H1 (cell line): Measurements from ENCODE around the gene FUT6. TPM values are rescaled to one million over a fixed set of nuclear protein-coding genes. Genes with fewer than 3 reads are reported as not detected.
A peak's percentile ranks its signal among the peaks of the same experiment; 100 is the strongest.

Experiments
- CTCF ChIA-PET: fragments of 300-600 bp; sonication (Branson Sonifier 250); formaldehyde crosslinking; loops from one replicate; lab custom pipeline; 2021; ENCODE audit not compliant: partially characterized antibody; lab: Charles Lee
- POLR2A ChIA-PET: fragments of 300-600 bp; sonication (Branson Sonifier 250); formaldehyde crosslinking; loops from one replicate; lab custom pipeline; 2021; ENCODE audit warnings: inconsistent platforms; ENCODE audit not compliant: partially characterized antibody; lab: Charles Lee
- DNase-seq, 2 experiments: peaks; one replicate each; pipeline versions ENCODE4 v3.0.0 to v3.0.0-alpha.2; 2010 to 2022; ENCODE audit warnings: low spot score in 2 of 2, low read depth in 1 of 2, mixed read lengths in 1 of 2
- FAIRE-seq: peaks from 2 replicates; lab custom pipeline; 2011; peaks lifted over from hg19 to GRCh38; lab: Jason Lieb, UNC
- H2AFZ ChIP-seq: 2 replicates; pipeline ENCODE4 v1.8.1; 2012; ENCODE audit warnings: low read length, inconsistent platforms
- H2AK5ac ChIP-seq: 2 replicates; pipeline ENCODE4 v1.6.1; 2013; ENCODE audit warnings: low read depth, low read length
- H2BK120ac ChIP-seq: replicated peaks from 2 replicates; pipeline ENCODE3; 2013; ENCODE audit warnings: low read depth, low read length, inconsistent platforms
- H2BK12ac ChIP-seq: 2 replicates; pipeline ENCODE4 v1.6.1; 2013; ENCODE audit warnings: low read depth, low read length
- H2BK15ac ChIP-seq: 2 replicates; pipeline ENCODE4 v1.6.1; 2013; ENCODE audit warnings: low read length
- H2BK20ac ChIP-seq: 2 replicates; pipeline ENCODE4 v1.6.1; 2013; ENCODE audit warnings: low read length
- H2BK5ac ChIP-seq: 2 replicates; pipeline ENCODE4 v1.6.1; 2013; ENCODE audit warnings: low read depth, low read length
- H3K14ac ChIP-seq: 2 replicates; pipeline ENCODE4 v1.6.1; 2013; ENCODE audit warnings: inconsistent platforms; ENCODE audit not compliant: insufficient read length
- H3K18ac ChIP-seq: 2 replicates; pipeline ENCODE4 v1.6.1; 2013; ENCODE audit warnings: low read length; ENCODE audit errors: extremely low read depth
- H3K23ac ChIP-seq: 2 replicates; pipeline ENCODE4 v1.6.1; 2013; ENCODE audit warnings: inconsistent platforms; ENCODE audit not compliant: insufficient read length
- H3K23me2 ChIP-seq: 2 replicates; pipeline ENCODE4 v1.6.1; 2013; ENCODE audit warnings: low read depth, low read length
- H3K27ac ChIP-seq: 2 replicates; pipeline ENCODE4 v1.6.1; 2011; ENCODE audit warnings: low read depth, low read length, inconsistent platforms
- H3K27me3 ChIP-seq, 4 experiments: replicated peaks in 1 of 4; 1 replicate in 1 of 4; 2 replicates in 3 of 4; pipeline versions ENCODE4 v1.6.1 to v1.8.1; 2011 to 2013; ENCODE audit warnings: low read length in 3 of 4, mild to moderate bottlenecking in 3 of 4, inconsistent platforms in 2 of 4, mixed read lengths in 2 of 4, moderate library complexity in 1 of 4; ENCODE audit not compliant: control insufficient read depth in 3 of 4, insufficient read depth in 3 of 4; ENCODE audit errors: extremely low read depth in 1 of 4
- H3K36me3 ChIP-seq, 4 experiments: 2 replicates each; pipeline versions ENCODE4 v1.6.1 to v1.8.1; 2011 to 2013; ENCODE audit warnings: mild to moderate bottlenecking in 4 of 4, low read length in 3 of 4, moderate library complexity in 2 of 4, control low read depth in 1 of 4, inconsistent platforms in 1 of 4; ENCODE audit not compliant: insufficient read depth in 4 of 4, control insufficient read depth in 2 of 4
- H3K4ac ChIP-seq: replicated peaks from 2 replicates; pipeline ENCODE3; 2013; ENCODE audit warnings: low read length, low read depth, mixed read lengths, inconsistent platforms; ENCODE audit not compliant: insufficient read length
- H3K4me1 ChIP-seq, 4 experiments: replicated peaks in 1 of 4; 1 replicate in 1 of 4; 2 replicates in 3 of 4; pipeline versions ENCODE4 v1.6.1 to v1.8.1; 2011 to 2013; ENCODE audit warnings: low read length in 3 of 4, inconsistent platforms in 2 of 4, mixed read lengths in 1 of 4; ENCODE audit not compliant: insufficient read depth in 4 of 4, control insufficient read depth in 3 of 4
- H3K4me2 ChIP-seq, 2 experiments: 2 replicates each; pipeline versions ENCODE4 v1.6.1 to v1.8.1; 2011 to 2013; ENCODE audit warnings: low read depth in 2 of 2, low read length in 2 of 2, control low read depth in 1 of 2, inconsistent platforms in 1 of 2, mild to moderate bottlenecking in 1 of 2; ENCODE audit not compliant: insufficient read depth in 1 of 2
- H3K4me3 ChIP-seq, 4 experiments: fragments of 200-600, 300-600 bp in 1 of 4; sonication (generic), shearing (Covaris generic), sonication (Bioruptor Twin) in 1 of 4; 2 replicates each; pipeline versions ENCODE4 v1.5.1 to v1.8.1; 2011 to 2016; ENCODE audit warnings: low read length in 4 of 4, low read depth in 3 of 4, control low read depth in 2 of 4, inconsistent platforms in 2 of 4, mild to moderate bottlenecking in 2 of 4, mixed read lengths in 1 of 4, moderate library complexity in 1 of 4; ENCODE audit not compliant: insufficient read depth in 2 of 4; ENCODE audit errors: extremely low read depth in 1 of 4
- H3K56ac ChIP-seq: replicated peaks from 2 replicates; pipeline ENCODE3; 2013; ENCODE audit warnings: low read depth, mild to moderate bottlenecking, mixed read lengths, low read length, inconsistent platforms; ENCODE audit not compliant: insufficient read length
- H3K79me1 ChIP-seq: 2 replicates; pipeline ENCODE4 v1.6.1; 2013; ENCODE audit warnings: low read depth, low read length, control low read depth
- H3K79me2 ChIP-seq, 2 experiments: 2 replicates each; pipeline versions ENCODE4 v1.6.1 to v1.8.1; 2012 to 2013; ENCODE audit warnings: low read length in 2 of 2, mild to moderate bottlenecking in 2 of 2, inconsistent platforms in 1 of 2; ENCODE audit not compliant: insufficient read depth in 2 of 2, control insufficient read depth in 1 of 2
- H3K9ac ChIP-seq, 4 experiments: replicated peaks in 1 of 4; 1 replicate in 1 of 4; 2 replicates in 3 of 4; pipeline versions ENCODE4 v1.6.1 to v1.8.1; 2011 to 2013; ENCODE audit warnings: low read depth in 3 of 4, low read length in 3 of 4, control low read depth in 2 of 4, mild to moderate bottlenecking in 2 of 4, moderate library complexity in 2 of 4, inconsistent platforms in 1 of 4; ENCODE audit errors: extremely low read depth in 1 of 4
- H3K9me3 ChIP-seq, 2 experiments: 2 replicates each; pipeline versions ENCODE4 v1.6.1 to v1.8.1; 2012 to 2013; ENCODE audit warnings: mild to moderate bottlenecking in 2 of 2, moderate library complexity in 2 of 2, control low read depth in 1 of 2, inconsistent platforms in 1 of 2, low read depth in 1 of 2, low read length in 1 of 2, mixed read lengths in 1 of 2; ENCODE audit not compliant: insufficient read depth in 2 of 2
- H4K20me1 ChIP-seq, 2 experiments: replicated peaks in 1 of 2; 2 replicates each; pipeline versions ENCODE3 to v1.8.1; 2011 to 2013; ENCODE audit warnings: inconsistent platforms in 2 of 2, low read length in 2 of 2, mild to moderate bottlenecking in 1 of 2; ENCODE audit not compliant: insufficient read depth in 2 of 2, control insufficient read depth in 1 of 2
- H4K5ac ChIP-seq: 2 replicates; pipeline ENCODE4 v1.6.1; 2013; ENCODE audit warnings: low read length, low read depth, mixed read lengths, inconsistent platforms; ENCODE audit not compliant: insufficient read length
- H4K8ac ChIP-seq: 2 replicates; pipeline ENCODE4 v1.8.0; 2013; ENCODE audit warnings: mild to moderate bottlenecking, moderate library complexity, low read length, inconsistent platforms; ENCODE audit not compliant: insufficient read depth; ENCODE audit errors: extremely low read depth
- H4K91ac ChIP-seq: replicated peaks from 2 replicates; pipeline ENCODE3; 2013; ENCODE audit warnings: low read length, mixed read lengths, inconsistent platforms; ENCODE audit not compliant: insufficient read length
- CHD1 ChIP-seq: IDR thresholded peaks from 2 replicates; pipeline ENCODE4 v1.6.1; 2012; ENCODE audit warnings: low read depth, low read length, improper control_type of control experiment
- E2F6 ChIP-seq: IDR thresholded peaks from 2 replicates; pipeline ENCODE4 v1.6.1; 2012; ENCODE audit warnings: inconsistent platforms
- EZH2 ChIP-seq: fragments of 200-600 bp; sonication (generic); IDR thresholded peaks from 2 replicates; pipeline ENCODE4 v1.7.1; 2012; ENCODE audit warnings: low read depth, mild to moderate bottlenecking, moderate library complexity, low read length, inconsistent platforms; ENCODE audit not compliant: severe bottlenecking
- NANOG ChIP-seq: IDR thresholded peaks from 2 replicates; pipeline ENCODE4 v1.6.1; 2011; ENCODE audit warnings: low read length, low read depth, mild to moderate bottlenecking, inconsistent platforms; ENCODE audit not compliant: insufficient read depth, poor library complexity, severe bottlenecking
- RNF2 ChIP-seq: fragments of 200-900, 300-1000 bp; sonication (generic); IDR thresholded peaks from 2 replicates; pipeline ENCODE4 v1.7.1; 2016; ENCODE audit warnings: borderline replicate concordance, low read depth, mild to moderate bottlenecking, antibody characterized with exemption, low read length; ENCODE audit not compliant: poor library complexity, severe bottlenecking; ENCODE audit errors: missing control alignments
- SAP30 ChIP-seq: fragments of 300-600 bp; sonication (generic); IDR thresholded peaks from 2 replicates; pipeline ENCODE4 v1.7.1; 2012; ENCODE audit warnings: low read length, moderate library complexity, mild to moderate bottlenecking, inconsistent platforms; ENCODE audit not compliant: insufficient read depth, insufficient replicate concordance
- WGBS, 2 experiments: shearing (Covaris generic) in 1 of 2; methylation state at CpG; one replicate each; pipeline versions ENCODE4 v1.1.6 to v1.1.7; 2013 to 2015; ENCODE audit warnings: low lambda C conversion rate in 2 of 2, mixed read lengths in 2 of 2, inconsistent platforms in 1 of 2, low coverage in 1 of 2, missing lambda C conversion rate in 1 of 2; ENCODE audit not compliant: insufficient replicate concordance in 2 of 2, insufficient coverage in 1 of 2, insufficient read length in 1 of 2; ENCODE audit errors: extremely low coverage in 1 of 2, missing lambda C conversion rate in 1 of 2; 5-methylcytosine and 5-hydroxymethylcytosine counted together
- long read RNA-seq, 2 experiments: library from RNA in 1 of 2; library from capped mRNA in 1 of 2; stranded (forward); transcript quantifications; one replicate each; pipeline ENCODE4 v2.0.0, GENCODE V29; 2021; ENCODE audit warnings: inconsistent platforms in 1 of 2
- polyA minus RNA-seq, 3 experiments: library from RNA; depleted of rRNA, polyadenylated mRNA; stranded (reverse); fragments of >200 nt; gene quantifications; 1 replicate in 2 of 3; 2 replicates in 1 of 3; pipeline ENCODE4 v1.2.3, GENCODE V29; 2011
- polyA plus RNA-seq, 7 experiments: library from polyadenylated mRNA; depleted of rRNA in 3 of 7; stranded (reverse) in 5 of 7; unstranded in 2 of 7; fragments of >200 nt in 5 of 7; fragments of 200-250 nt in 2 of 7; gene quantifications; 1 replicate in 5 of 7; 2 replicates in 1 of 7; 4 replicates in 1 of 7; pipeline versions ENCODE4 v1.2.1 to v1.2.3, GENCODE V29; 2011 to 2013; ENCODE audit warnings: missing spikeins in 2 of 7, mixed read lengths in 2 of 7
- total RNA-seq: library from RNA; stranded (reverse); fragmentation: NEBNext Ultra II Directional; extraction: Animal tissue kit (Norgen Biotek cat#: 25700); gene quantifications from 2 replicates; pipeline ENCODE4 v1.2.1, GENCODE V29; 2021

Gene FUT6
- total RNA-seq (not detected in 2 replicates), polyA plus RNA-seq (2011; rRNA removed) (not detected in 2 replicates), polyA minus RNA-seq (2011; rRNA and poly(A)+ RNA removed) (not detected in 2 replicates)
- not detected for polyA plus RNA-seq (2011; cell fraction: cytosol; rRNA removed)
- polyA plus RNA-seq (2011; cell fraction: nucleus; rRNA removed): not detected
- polyA plus RNA-seq (2012, experiment 1 of 2): 0.08 TPM in 1 of 4 replicates, not detected in the others
- polyA plus RNA-seq (2012, experiment 2 of 2): not detected
- polyA plus RNA-seq (2013, experiment 1 of 2): 0.02 TPM
- polyA plus RNA-seq (2013, experiment 2 of 2): not detected
- not detected for polyA minus RNA-seq (2011; cell fraction: cytosol; rRNA and poly(A)+ RNA removed)
- polyA minus RNA-seq (2011; cell fraction: nucleus; rRNA and poly(A)+ RNA removed): not detected
- long read RNA-seq, experiment 1: 0 reads
- long read RNA-seq, experiment 2: 0 reads

GRCh38 chr19:5839065-5840017 lies at the start of gene FUT6:
FUT6 (minus strand) TSS chr19:5839702; CDS start chr19:5832567, 7,135 bp downstream.
- Histone ChIP-seq H4K91ac (no peak within 1 kb of the TSS), H3K56ac (no peak within 1 kb of the TSS), H2BK15ac (no peak within 1 kb of the TSS), H2BK12ac (no peak within 1 kb of the TSS), H3K79me2 (no peaks in the 10 kb centered on the region), H3K23me2 (no peaks in the 10 kb centered on the region), H2AFZ (no peak within 1 kb of the TSS), H3K9me3 (no peaks in the 10 kb centered on the region), H3K4me2 (no peak within 1 kb of the TSS), H4K8ac (0 out of 2 replicates have a peak within 1 kb of the TSS, but pooled peaks have one; percentile 38), H3K9ac (no peak within 1 kb of the TSS), H3K27me3 (peaks cover 0 to 3% (median 0%) of the 10 kb centered on the region in 4 experiments; a peak in 3 of 7 replicates), H2BK20ac (no peak within 1 kb of the TSS), H3K23ac (no peak within 1 kb of the TSS), H2BK5ac (no peak within 1 kb of the TSS), H4K5ac (no peak within 1 kb of the TSS), H3K4ac (no peak within 1 kb of the TSS), H3K79me1 (no peaks in the 10 kb centered on the region), H2BK120ac (no peak within 1 kb of the TSS), H3K18ac (no peak within 1 kb of the TSS), H3K4me1 (no peaks in the 10 kb centered on the region; a peak in 1 of 7 replicates), H3K4me3 (no peak within 1 kb of the TSS), H2AK5ac (no peak within 1 kb of the TSS), H3K14ac (no peak within 1 kb of the TSS), H3K27ac (no peak within 1 kb of the TSS), H3K36me3 (no peaks in the 10 kb centered on the region), H4K20me1 (no peaks in the 10 kb centered on the region)
- no peak for DNase-seq
- no peak for FAIRE-seq
- ChIA-PET CTCF (interaction anchor here (0.6 to 2.8 kb wide), 4 partner anchors 11 to 328 kb away, joined by 4 to 6 read pairs (median 4); no protein-coding TSS in a partner anchor), POLR2A (interaction anchor here (0.6 to 3.0 kb wide), 2 partner anchors 11 to 73 kb away, joined by 3 to 16 read pairs; no protein-coding TSS in a partner anchor)
- 86% methylated on average over 9 of the region's 9 CpGs; no CpG with 5 or more reads in 1 of the 2 experiments for WGBS, 2 experiments
- no peak for TF ChIP-seq RNF2
- no peak for TF ChIP-seq CHD1
- no peak for TF ChIP-seq EZH2
- TF ChIP-seq E2F6: no peak
- no peak for TF ChIP-seq NANOG
- TF ChIP-seq SAP30: no peak
